Heart left ventricle (tissue), 13 donors: ENCODE measurements around the gene MET.

Experiments
- POLR2A ChIP-seq, 2 donors: fragments of 450-650 bp; IDR thresholded peaks; one replicate each; pipeline ENCODE4 v1.6.1; 2017; ENCODE audit warnings: antibody characterized with exemption in 2 of 2, mild to moderate bottlenecking in 2 of 2, moderate library complexity in 2 of 2
- TF ChIP-seq, protein P1 (sequence below), 12 donors: fragments of 200-600 bp; sonication (generic) in 4 of 12; IDR thresholded peaks; one replicate each; pipeline versions ENCODE4 v1.5.0 to v1.8.0; 2018 to 2022; ENCODE audit warnings: antibody characterized with exemption in 12 of 12, mild to moderate bottlenecking in 5 of 12
- donor health status: ischemic (EF 13 %, LVEDD 7.1; RV severe dilation, severe dysfunction).
- donor health status: DM: no; HTN: yes; CAD: no.
- donor health status: DM: no; HTN: no; CAD: no.
- donor health status: ischemic (EF 25% LVEDD 6.9; RV normal size, moderate dysfunction).
- donor health status: ischemic (EF 25% LVEDD 5.7; RV mildly dilated, moderate dysfunction).
- donor health status: ischemic (EF 35%, LVEDD 5.7; RV mildly dilated, moderate dysfunction).
- donor health status: nonischemic (EF 11% LVEDD 7.7; RV severe dilation, severe dysfunction).
- donor health status: DM: yes; HTN: yes; CAD: no.
- donor health status: PGD.
- donor health status: ischemic (EF 29% LVEDD 5.4; RV normal size, mild dysfunction).
- donor health status: nonischemic (EF 23%, LVEDD 6.1; RV moderate dilation, normal function).

- TF ChIP-seq, protein P1, sequence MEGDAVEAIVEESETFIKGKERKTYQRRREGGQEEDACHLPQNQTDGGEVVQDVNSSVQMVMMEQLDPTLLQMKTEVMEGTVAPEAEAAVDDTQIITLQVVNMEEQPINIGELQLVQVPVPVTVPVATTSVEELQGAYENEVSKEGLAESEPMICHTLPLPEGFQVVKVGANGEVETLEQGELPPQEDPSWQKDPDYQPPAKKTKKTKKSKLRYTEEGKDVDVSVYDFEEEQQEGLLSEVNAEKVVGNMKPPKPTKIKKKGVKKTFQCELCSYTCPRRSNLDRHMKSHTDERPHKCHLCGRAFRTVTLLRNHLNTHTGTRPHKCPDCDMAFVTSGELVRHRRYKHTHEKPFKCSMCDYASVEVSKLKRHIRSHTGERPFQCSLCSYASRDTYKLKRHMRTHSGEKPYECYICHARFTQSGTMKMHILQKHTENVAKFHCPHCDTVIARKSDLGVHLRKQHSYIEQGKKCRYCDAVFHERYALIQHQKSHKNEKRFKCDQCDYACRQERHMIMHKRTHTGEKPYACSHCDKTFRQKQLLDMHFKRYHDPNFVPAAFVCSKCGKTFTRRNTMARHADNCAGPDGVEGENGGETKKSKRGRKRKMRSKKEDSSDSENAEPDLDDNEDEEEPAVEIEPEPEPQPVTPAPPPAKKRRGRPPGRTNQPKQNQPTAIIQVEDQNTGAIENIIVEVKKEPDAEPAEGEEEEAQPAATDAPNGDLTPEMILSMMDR (IDR thresholded peaks at IDR 0.05), result no peak
- no peak for TF ChIP-seq POLR2A (IDR thresholded peaks at IDR 0.05)
Observed at GRCh38 chr7:116674508-116675173, 2.6 kb downstream of the MET start.
